Sigmoid colon (tissue), 4 donors: ENCODE data around the gene CTNNA2.

Experiments used
- EP300 ChIP-seq, 4 donors: sonication (generic); formaldehyde crosslinking; IDR thresholded peaks; one replicate each; pipeline ENCODE4 v1.6.1; 2017; ENCODE audit warnings: antibody characterized with exemption in 4 of 4
- POLR2A ChIP-seq, 2 donors: fragments of 450-650 bp; IDR thresholded peaks; one replicate each; pipeline ENCODE4 v1.6.1; 2016; ENCODE audit warnings: antibody characterized with exemption in 2 of 2, mild to moderate bottlenecking in 2 of 2, moderate library complexity in 2 of 2
- POLR2AphosphoS5 ChIP-seq, 4 donors: sonication (generic); formaldehyde crosslinking; IDR thresholded peaks; one replicate each; pipeline ENCODE4 v1.6.1; 2017; ENCODE audit warnings: antibody characterized with exemption in 4 of 4
- TF ChIP-seq, protein P1 (sequence below), 4 experiments: fragments of 450-650 bp in 3 of 4; fragments of 200-600 bp in 1 of 4; IDR thresholded peaks; one replicate each; pipeline ENCODE4 v1.5.1; 2016 to 2019; ENCODE audit warnings: antibody characterized with exemption in 4 of 4, mild to moderate bottlenecking in 3 of 4, moderate library complexity in 2 of 4

DNA sequence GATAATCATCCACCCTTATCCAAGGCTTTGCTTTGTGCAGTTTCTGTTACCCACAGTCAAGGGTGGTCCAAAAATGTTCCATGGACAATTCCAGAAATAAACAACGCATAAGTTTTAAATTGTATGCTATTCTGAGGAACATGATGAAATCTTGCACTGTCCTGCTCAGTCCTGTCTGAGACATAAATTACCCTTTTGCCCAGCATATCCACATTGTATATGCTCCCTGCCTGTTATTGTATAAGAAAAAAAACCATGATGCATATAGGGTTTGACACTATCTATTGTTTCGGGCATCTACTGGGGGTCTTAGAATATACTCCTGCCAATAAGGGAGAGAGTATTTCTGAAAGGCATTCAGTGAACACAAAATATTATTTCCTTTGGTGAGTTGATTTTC, 767.7 kb downstream of the CTNNA2 start:
- TF ChIP-seq, protein P1, sequence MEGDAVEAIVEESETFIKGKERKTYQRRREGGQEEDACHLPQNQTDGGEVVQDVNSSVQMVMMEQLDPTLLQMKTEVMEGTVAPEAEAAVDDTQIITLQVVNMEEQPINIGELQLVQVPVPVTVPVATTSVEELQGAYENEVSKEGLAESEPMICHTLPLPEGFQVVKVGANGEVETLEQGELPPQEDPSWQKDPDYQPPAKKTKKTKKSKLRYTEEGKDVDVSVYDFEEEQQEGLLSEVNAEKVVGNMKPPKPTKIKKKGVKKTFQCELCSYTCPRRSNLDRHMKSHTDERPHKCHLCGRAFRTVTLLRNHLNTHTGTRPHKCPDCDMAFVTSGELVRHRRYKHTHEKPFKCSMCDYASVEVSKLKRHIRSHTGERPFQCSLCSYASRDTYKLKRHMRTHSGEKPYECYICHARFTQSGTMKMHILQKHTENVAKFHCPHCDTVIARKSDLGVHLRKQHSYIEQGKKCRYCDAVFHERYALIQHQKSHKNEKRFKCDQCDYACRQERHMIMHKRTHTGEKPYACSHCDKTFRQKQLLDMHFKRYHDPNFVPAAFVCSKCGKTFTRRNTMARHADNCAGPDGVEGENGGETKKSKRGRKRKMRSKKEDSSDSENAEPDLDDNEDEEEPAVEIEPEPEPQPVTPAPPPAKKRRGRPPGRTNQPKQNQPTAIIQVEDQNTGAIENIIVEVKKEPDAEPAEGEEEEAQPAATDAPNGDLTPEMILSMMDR (IDR thresholded peaks at IDR 0.05), result no peak
- TF ChIP-seq POLR2A (IDR thresholded peaks at IDR 0.05) (no peak), POLR2AphosphoS5 (IDR thresholded peaks at IDR 0.05) (no peak), EP300 (IDR thresholded peaks at IDR 0.05) (no peak)
